K562 (cell line): ENCODE results near the gene ABL1. TPM values are rescaled to one million over a fixed set of nuclear protein-coding genes. Genes with fewer than 3 reads are reported as not detected.

Source experiments
- ARHGAP35 ChIP-seq: fragments of 450-650 bp; IDR thresholded peaks from 2 replicates; pipeline ENCODE4 v1.6.1; 2018; ENCODE audit not compliant: partially characterized antibody
- ARID3A ChIP-seq: IDR thresholded peaks from 2 replicates; pipeline ENCODE4 v1.6.1; 2012; ENCODE audit warnings: low read depth, low read length, improper control_type of control experiment, borderline replicate concordance
- BHLHE40 ChIP-seq: IDR thresholded peaks from 2 replicates; pipeline ENCODE4 v1.6.1; 2011; ENCODE audit warnings: low read length, improper control_type of control experiment
- BRD4 ChIP-seq: fragments of 200-600 bp; sonication (generic); IDR thresholded peaks from 2 replicates; pipeline ENCODE4 v1.6.1; 2017; ENCODE audit warnings: inconsistent platforms
- COPS2 ChIP-seq: fragments of 450-650 bp; conservative IDR thresholded peaks from 2 replicates; pipeline ENCODE4 v1.6.1; 2016; ENCODE audit warnings: mild to moderate bottlenecking, moderate library complexity
- CTCF ChIP-seq, 3 experiments: IDR thresholded peaks in 2 of 3; conservative IDR thresholded peaks in 1 of 3; 2 replicates each; pipeline ENCODE4 v1.5.1; 2011 to 2012; ENCODE audit warnings: low read length in 3 of 3, mild to moderate bottlenecking in 3 of 3, control low read depth in 2 of 3, improper control_type of control experiment in 1 of 3, inconsistent platforms in 1 of 3, low read depth in 1 of 3, mixed read lengths in 1 of 3, moderate library complexity in 1 of 3; ENCODE audit not compliant: insufficient read depth in 2 of 3
- EP300 ChIP-seq: IDR thresholded peaks from 2 replicates; pipeline ENCODE4 v1.6.1; 2012; ENCODE audit warnings: low read length, improper control_type of control experiment
- JUNB ChIP-seq: fragments of 450-650 bp; formaldehyde crosslinking; conservative IDR thresholded peaks from 2 replicates; pipeline ENCODE4 v1.4.0; 2020; ENCODE audit warnings: mild to moderate bottlenecking
- NR2C2 ChIP-seq, 2 experiments: fragments of 200-800 bp in 1 of 2; sonication (Bioruptor generic) in 1 of 2; sonication (generic) in 1 of 2; formaldehyde crosslinking in 1 of 2; IDR thresholded peaks; 2 replicates each; pipeline versions ENCODE4 v1.6.1 to v1.8.0; 2016 to 2022; ENCODE audit warnings: mild to moderate bottlenecking in 1 of 2, missing compliant biosample characterization in 1 of 2, missing genetic modification characterization in 1 of 2, missing genetic modification reagents in 1 of 2
- SP2 ChIP-seq: IDR thresholded peaks from 2 replicates; pipeline ENCODE4 v1.6.1; 2011; ENCODE audit warnings: mild to moderate bottlenecking, low read depth, low read length, moderate library complexity; ENCODE audit not compliant: poor library complexity, severe bottlenecking; ENCODE audit errors: extremely low read depth
- SREBF1 ChIP-seq: fragments of 150-350 bp; IDR thresholded peaks from 2 replicates; pipeline ENCODE4 v1.6.1; 2014; ENCODE audit warnings: antibody characterized with exemption, low read depth, low read length, borderline replicate concordance
- TBL1XR1 ChIP-seq, 2 experiments: IDR thresholded peaks; 2 replicates each; pipeline ENCODE4 v1.6.1; 2012; ENCODE audit warnings: improper control_type of control experiment in 2 of 2, low read length in 2 of 2, mild to moderate bottlenecking in 1 of 2
- TCF15 ChIP-seq: fragments of 250-450 bp; sonication (Bioruptor Pico); IDR thresholded peaks from 2 replicates; pipeline ENCODE4 v1.8.0; 2022; ENCODE audit warnings: moderate library complexity, mild to moderate bottlenecking, inconsistent platforms
- TRIM28 ChIP-seq: fragments of 450-650 bp; IDR thresholded peaks from 2 replicates; pipeline ENCODE4 v1.6.1; 2017
- XRCC3 ChIP-seq: fragments of 450-650 bp; IDR thresholded peaks from 2 replicates; pipeline ENCODE4 v1.6.1; 2017; ENCODE audit warnings: mild to moderate bottlenecking, moderate library complexity
- ZC3H8 ChIP-seq: fragments of 450-650 bp; IDR thresholded peaks from 2 replicates; pipeline ENCODE4 v1.6.1; 2017
- ZFP36 ChIP-seq: fragments of 150-350 bp; IDR thresholded peaks from 2 replicates; pipeline ENCODE4 v1.6.1; 2018; ENCODE audit warnings: low read length, low read depth; ENCODE audit not compliant: partially characterized antibody
- ZNF121 ChIP-seq: sonication (generic); formaldehyde crosslinking; conservative IDR thresholded peaks from 2 replicates; pipeline ENCODE4 v1.8.0; 2022; ENCODE audit warnings: missing genetic modification reagents
- ZNF444 ChIP-seq: fragments of 250-450 bp; sonication (Bioruptor Pico); IDR thresholded peaks from 2 replicates; pipeline ENCODE4 v1.4.0; 2020; ENCODE audit warnings: mild to moderate bottlenecking, moderate library complexity
- ZNF830 ChIP-seq: fragments of 250-450 bp; sonication (Bioruptor Pico); IDR thresholded peaks from 2 replicates; pipeline ENCODE4 v1.5.0; 2021; ENCODE audit warnings: mild to moderate bottlenecking
- polyA plus RNA-seq, 8 experiments: library from polyadenylated mRNA; depleted of rRNA in 4 of 8; stranded (reverse) in 5 of 8; unstranded in 3 of 8; fragments of >200 nt; fragmentation: Nextera tagmentation in 2 of 8; fragmentation: Illumina TruSeq in 1 of 8; extraction: Ambion mirVana in 2 of 8; extraction: Trizol in 1 of 8; gene quantifications; 2 replicates each; pipeline versions ENCODE4 v1.2.1 to v1.2.3, GENCODE V29; 2011 to 2014; ENCODE audit warnings: inconsistent platforms in 1 of 8, missing spikeins in 1 of 8
- total RNA-seq, 7 experiments: library from RNA; depleted of rRNA in 6 of 7; stranded (reverse); fragments of >200 nt in 6 of 7; fragmentation: Illumina TruSeq in 2 of 7; extraction: Trizol in 2 of 7; gene quantifications; 2 replicates each; pipeline versions ENCODE4 v1.2.1 to v1.2.3, GENCODE V29; 2011 to 2021; ENCODE audit warnings: low replicate concordance in 1 of 7
- TF ChIP-seq, protein P1 (sequence below): fragments of 250-450 bp; sonication (Bioruptor Pico); IDR thresholded peaks from 2 replicates; pipeline ENCODE4 v1.9.0; 2021; ENCODE audit warnings: mild to moderate bottlenecking
- TF ChIP-seq, protein P2 (sequence below): fragments of 450-650 bp; conservative IDR thresholded peaks from 2 replicates; pipeline ENCODE4 v1.6.1; 2016; ENCODE audit warnings: missing genetic modification characterization, low read depth, mild to moderate bottlenecking, missing compliant biosample characterization, moderate library complexity

ABL1 gene
- total and polyA plus RNA-seq, 9 of the 15 experiments (the other 6 are each of a cell fraction or from before 2014, with no cell fraction given) = 1.5 to 130 (median 37.8) TPM

- TF ChIP-seq XRCC3 = no peak
- peak; percentile 94 for TF ChIP-seq BHLHE40
- TF ChIP-seq ZFP36 = no peak
- TF ChIP-seq COPS2 = no peak
- TF ChIP-seq ZNF830 (CRISPR knock-in tag) = no peak
- TF ChIP-seq NR2C2 (CRISPR knock-in tag; IDR thresholded peaks at IDR 0.05) = no peak
- TF ChIP-seq NR2C2 (tag; IDR thresholded peaks at IDR 0.05) = no peak
- 0 out of 6 replicates have a peak, but pooled peaks of 1 of the 3 experiments have one; percentile 5 for TF ChIP-seq CTCF (IDR thresholded peaks at IDR 0.05 in 2 of 3, conservative IDR thresholded peaks at IDR 0.05 in 1 of 3; ENCODE audit: insufficient read depth in 2 of 3, low read depth in 1 of 3, low read length in 3 of 3)
- TF ChIP-seq ARHGAP35 = no peak
- no peak for TF ChIP-seq ZNF121 (CRISPR knock-in tag)
- TF ChIP-seq TRIM28 = no peak
- TF ChIP-seq, protein P1, sequence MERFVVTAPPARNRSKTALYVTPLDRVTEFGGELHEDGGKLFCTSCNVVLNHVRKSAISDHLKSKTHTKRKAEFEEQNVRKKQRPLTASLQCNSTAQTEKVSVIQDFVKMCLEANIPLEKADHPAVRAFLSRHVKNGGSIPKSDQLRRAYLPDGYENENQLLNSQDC (CRISPR knock-in tag) = no peak
- TF ChIP-seq, protein P2, sequence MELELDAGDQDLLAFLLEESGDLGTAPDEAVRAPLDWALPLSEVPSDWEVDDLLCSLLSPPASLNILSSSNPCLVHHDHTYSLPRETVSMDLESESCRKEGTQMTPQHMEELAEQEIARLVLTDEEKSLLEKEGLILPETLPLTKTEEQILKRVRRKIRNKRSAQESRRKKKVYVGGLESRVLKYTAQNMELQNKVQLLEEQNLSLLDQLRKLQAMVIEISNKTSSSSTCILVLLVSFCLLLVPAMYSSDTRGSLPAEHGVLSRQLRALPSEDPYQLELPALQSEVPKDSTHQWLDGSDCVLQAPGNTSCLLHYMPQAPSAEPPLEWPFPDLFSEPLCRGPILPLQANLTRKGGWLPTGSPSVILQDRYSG = no peak
- TF ChIP-seq TBL1XR1 (IDR thresholded peaks at IDR 0.05; ENCODE audit: low read length in 2 of 2) = peak in 1 of 2 experiments; percentile 75; a peak in 2 of 4 replicates
- TF ChIP-seq SREBF1 = 0 out of 2 replicates have a peak, but pooled peaks have one; percentile 14
- TF ChIP-seq ZC3H8 = no peak
- TF ChIP-seq ARID3A = no peak
- TF ChIP-seq BRD4 = no peak
- peak; percentile 11 for TF ChIP-seq SP2
- no peak for TF ChIP-seq JUNB (CRISPR knock-in tag)
- no peak for TF ChIP-seq ZNF444 (CRISPR knock-in tag)
- no peak for TF ChIP-seq EP300
- TF ChIP-seq TCF15 (CRISPR knock-in tag) = no peak
Observed at GRCh38 chr9:130904070-130905044, 69.3 kb downstream of the ABL1 start (continued).
